GM21390 (cell line): ENCODE data around the gene EGF.

Experiments used
- ATAC-seq: cut with Tn5 transposase; IDR thresholded peaks from one replicate; pipeline ENCODE4 v1.9.1; 2021; ENCODE audit not compliant: unreplicated experiment

EGF gene

DNA sequence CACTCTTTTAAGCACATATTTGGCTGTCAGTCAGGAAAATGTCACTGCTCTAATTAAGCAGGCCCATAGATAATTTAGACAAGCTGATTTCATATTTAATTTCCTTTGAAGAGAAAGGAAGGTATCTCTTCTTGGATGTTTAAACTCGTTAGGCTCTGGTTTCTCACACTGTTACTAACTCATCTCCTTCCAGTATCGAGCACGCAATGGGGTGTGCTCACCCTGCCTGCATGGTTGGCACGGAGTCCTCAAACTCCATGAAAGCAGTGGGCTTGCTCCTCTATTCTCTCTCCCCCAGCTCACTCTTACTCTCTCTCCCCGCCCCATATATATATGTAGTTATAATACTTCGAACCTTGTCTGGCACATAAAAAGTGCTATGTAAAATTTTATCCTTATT is 76.9 kb downstream of the EGF start:
- no peak for ATAC-seq

GRCh38 chr4:109990261-109991257 is 77.9 kb downstream of the EGF start:
- ATAC-seq = peak; percentile 83

- no peak for ATAC-seq
These were observed 80.4 kb downstream of the EGF start for GRCh38 chr4:109993116-109993515.

- ATAC-seq = peak; percentile 63
These were observed 81.7 kb downstream of the EGF start for GRCh38 chr4:109994415-109994827.

- ATAC-seq = no peak
These were observed 83.8 kb downstream of the EGF start for GRCh38 chr4:109996526-109996925.

GRCh38 chr4:109998867-109999584 is 86.3 kb downstream of the EGF start:
- peak; percentile 43 for ATAC-seq

DNA sequence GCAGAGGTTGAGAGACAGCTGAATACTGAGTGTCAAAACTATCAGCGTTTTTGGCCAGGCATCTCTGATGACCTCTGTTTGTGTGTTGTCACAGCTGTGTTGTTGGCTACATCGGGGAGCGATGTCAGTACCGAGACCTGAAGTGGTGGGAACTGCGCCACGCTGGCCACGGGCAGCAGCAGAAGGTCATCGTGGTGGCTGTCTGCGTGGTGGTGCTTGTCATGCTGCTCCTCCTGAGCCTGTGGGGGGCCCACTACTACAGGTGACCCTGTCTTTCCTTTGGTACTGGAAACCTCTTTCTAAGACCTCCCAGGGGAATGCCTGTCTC is 86.9 kb downstream of the EGF start:
- ATAC-seq = no peak

DNA sequence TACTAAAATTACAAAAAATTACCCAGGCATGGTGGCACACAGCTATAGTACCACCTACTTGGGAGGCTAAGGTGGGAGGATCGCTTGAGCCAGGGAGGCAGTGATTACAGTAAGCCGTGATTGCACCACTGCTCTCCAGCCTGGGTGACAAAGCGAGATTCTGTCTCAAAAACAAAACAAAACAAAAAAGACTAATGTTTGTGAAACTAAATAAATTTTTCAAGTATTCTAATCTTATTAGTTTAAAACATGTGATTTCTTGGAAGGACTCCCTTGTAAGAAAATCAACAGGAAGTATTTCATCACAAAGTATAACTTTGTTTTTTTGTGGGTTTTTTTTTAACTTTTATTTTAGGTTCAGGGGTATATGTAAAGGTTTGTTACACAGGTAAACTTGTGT is 89.6 kb downstream of the EGF start:
- no peak for ATAC-seq

- ATAC-seq = no peak
These were observed 90.9 kb downstream of the EGF start for GRCh38 chr4:110003401-110004187.

- ATAC-seq = no peak
These were observed 91.9 kb downstream of the EGF start for GRCh38 chr4:110004556-110004955.

DNA sequence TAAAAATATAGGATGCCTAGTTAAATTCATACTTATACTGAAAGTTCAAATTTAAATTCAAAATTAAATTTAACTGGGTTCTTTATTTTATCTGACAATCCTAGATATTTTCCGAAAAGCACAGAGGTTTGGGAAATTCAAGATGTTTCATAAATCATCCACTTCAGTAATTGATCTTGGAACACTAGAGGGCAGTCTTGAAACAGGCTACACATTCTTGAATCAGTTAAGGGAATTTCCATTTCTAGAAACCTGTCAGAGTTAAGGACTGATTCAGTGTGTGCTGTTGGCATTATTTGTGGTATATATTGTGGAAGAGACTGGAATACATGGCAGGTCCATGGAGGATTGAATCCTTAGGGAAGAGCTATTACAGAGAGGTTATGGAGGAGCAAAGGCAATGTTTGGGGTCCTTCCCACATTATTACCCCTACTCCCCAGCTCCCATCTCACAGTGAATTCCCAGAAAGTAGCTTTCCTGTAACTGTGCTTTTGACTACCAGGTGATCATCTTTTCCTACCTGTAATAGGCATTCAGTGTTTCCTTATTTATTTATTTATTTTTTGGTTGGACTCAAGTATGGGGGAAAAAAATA is 92.9 kb downstream of the EGF start:
- peak; percentile 67 for ATAC-seq

DNA sequence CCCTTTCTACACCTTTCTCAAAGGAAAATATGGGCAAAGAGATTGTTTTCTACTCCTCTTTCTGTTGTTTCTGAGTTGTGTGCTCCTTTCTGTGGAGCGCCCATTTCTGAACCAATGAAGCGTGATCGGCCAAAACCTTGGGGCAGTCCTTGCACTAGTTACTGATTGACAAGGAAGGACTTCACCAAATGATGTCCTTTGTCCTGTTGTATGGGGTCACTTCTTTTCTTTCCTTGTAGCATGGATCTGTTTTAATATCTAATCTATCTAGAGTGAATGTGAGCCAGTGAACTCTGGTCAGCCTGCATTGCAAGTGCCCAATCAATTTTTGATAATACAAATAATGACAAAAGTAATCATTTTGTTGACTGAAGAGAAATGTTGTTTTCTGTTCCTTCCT is 94.5 kb downstream of the EGF start:
- no peak for ATAC-seq

DNA sequence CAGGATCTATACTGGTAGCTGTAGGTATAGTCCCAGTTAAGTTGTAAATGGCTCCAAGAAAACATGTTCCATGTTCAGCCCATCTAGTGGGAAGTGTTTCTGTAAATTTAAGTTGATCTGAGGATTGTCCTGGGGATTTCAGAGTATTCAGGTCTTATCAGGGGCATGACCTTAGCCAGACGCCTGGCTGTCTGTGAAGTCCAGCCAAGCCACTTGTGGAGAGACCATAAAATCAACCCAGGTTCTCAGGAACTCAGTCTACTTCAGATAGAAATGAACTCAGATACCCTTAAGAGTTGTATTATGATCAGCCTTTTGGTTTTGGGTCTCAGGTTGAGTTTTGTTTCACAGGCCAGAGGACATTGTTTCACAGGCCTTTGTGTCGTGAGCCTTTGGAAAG is 95.9 kb downstream of the EGF start:
- no peak for ATAC-seq

DNA sequence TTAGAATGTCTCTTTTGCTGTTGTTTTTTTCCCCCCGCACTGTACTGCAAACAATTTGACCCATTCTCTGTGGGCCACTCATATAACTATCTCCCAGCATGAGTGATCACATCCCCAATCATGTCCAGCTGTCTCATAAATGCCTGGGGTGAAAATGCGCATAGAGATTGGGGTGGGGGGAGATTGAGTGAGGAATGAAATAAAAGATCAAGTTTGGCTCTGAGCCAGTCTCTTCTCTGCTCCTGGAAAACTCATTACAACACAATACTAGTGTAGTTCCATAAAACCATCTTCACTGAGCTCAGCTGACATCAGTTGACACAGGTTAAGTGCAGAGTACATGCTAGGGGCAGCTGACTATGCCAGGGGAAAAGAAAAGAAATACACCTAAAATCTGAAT is 96.9 kb downstream of the EGF start:
- no peak for ATAC-seq

DNA sequence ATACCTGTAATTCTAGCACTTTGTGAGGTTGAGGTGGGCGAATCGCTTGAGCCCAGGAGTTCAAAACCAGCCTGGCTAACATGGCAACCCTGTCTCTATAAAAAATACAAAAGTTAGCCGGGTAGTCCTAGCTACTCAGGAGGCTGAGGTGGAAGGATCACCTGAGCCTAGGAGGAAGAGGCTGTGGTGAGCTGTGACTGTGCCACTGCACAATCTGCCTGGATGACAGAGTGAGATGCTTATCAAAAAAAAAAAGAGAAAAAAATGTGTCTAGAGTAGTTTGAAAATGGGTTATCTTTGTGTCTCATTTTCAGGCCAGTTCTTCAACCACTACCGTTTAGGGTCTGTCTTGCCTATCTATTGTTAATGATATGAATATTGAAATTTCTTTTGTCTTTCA is 98.1 kb downstream of the EGF start:
- no peak for ATAC-seq

GRCh38 chr4:110012917-110013316 is 100.2 kb downstream of the EGF start:
- no peak for ATAC-seq

GRCh38 chr4:110014233-110014632 is 101.5 kb downstream of the EGF start:
- ATAC-seq = no peak

DNA sequence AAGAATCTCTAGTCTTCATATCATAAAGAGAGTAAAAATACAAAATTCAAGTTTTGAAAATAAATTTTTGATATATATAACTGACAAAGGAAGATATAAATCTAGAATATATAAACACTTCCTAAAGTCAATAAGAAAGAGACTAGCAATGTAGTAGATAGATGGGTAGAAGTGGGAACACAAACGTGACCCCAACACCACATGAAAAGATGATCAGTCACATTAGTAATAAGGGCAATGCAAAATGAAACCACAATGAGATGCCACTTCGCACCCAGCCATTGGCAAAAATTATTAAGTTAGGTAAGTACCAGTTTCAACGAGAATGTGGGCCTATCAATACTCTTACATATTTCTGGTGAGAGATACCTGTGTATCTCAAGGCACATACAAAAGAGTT is 106.5 kb downstream of the EGF start:
- ATAC-seq = no peak

GRCh38 chr4:110020139-110020538 is 107.5 kb downstream of the EGF start:
- ATAC-seq = no peak

DNA sequence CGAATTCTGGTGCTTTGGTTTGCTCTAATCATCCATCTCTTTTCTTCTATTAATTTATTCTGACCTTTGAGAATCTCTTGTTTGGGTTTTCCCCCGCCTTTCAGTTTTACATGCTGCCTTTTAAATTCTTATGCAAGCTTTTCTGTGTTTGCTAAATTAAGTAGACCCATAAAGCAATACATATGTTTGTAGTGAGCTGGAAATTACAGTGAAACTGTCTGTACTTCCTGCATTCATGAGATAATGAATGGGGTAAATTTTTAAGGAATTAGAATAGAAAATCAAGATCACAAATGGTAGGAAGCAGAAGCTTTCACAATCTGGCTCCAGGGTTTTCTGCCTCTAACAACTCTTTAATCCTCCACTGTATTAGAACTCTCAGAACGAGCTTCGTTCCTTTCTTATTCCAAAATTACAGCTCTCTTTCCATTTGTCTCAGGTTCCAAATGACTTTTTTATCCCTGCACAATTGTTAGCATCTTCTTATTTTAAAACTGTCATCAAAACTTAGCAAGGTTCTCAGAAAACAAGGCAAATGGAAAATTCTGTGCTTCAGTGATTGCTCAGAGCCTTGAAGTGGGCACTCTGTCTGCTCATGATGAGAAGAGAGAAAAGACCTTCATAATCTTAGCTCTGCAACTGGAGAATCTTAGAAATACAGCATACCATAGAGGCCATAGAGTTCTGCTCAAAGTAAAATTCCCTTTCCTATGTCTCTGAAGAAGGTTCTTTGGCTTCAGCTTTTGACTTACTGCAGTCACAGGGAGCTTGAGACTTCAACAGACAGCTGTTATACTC is 108.2 kb downstream of the EGF start:
- ATAC-seq = no peak
